LNCaP clone FGC (cell line): ENCODE measurements around the gene PPP1CB.

ENCODE experiments used
- DNase-seq: peaks from one replicate; pipeline ENCODE4 v3.0.0-alpha.2; 2011; ENCODE audit warnings: low read depth
- H3K4me3 ChIP-seq: 2 replicates; pipeline ENCODE4 v1.5.1; 2011; ENCODE audit warnings: mild to moderate bottlenecking, low read depth, low read length, control low read depth
- TF ChIP-seq, protein P1 (sequence below): IDR thresholded peaks from 2 replicates; pipeline ENCODE4 v1.5.1; 2012; ENCODE audit warnings: mild to moderate bottlenecking; ENCODE audit not compliant: control insufficient read depth, insufficient read depth; ENCODE audit errors: extremely low read depth

Gene PPP1CB

DNA sequence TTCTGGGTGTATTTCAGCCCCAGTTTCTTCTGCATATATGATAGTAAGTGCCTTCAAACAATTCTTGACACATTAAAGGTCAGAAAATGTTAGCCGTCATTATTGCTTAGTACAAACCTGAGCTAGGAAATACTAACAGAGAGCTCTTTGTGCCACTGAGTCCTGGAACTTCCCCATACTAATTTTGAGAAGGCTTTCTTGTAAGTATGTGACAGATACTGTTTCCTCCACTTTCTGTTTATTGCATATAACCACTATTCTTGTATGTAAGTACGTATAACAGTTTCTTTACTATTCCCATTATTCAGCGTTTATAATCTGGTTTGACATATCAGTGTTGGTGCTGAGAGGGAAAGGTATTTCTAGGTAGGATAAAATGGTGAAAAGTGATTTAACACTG lies 9.8 kb downstream of the PPP1CB start:
- no peak overlapping the region for H3K4me3 ChIP-seq
- TF ChIP-seq, protein P1, sequence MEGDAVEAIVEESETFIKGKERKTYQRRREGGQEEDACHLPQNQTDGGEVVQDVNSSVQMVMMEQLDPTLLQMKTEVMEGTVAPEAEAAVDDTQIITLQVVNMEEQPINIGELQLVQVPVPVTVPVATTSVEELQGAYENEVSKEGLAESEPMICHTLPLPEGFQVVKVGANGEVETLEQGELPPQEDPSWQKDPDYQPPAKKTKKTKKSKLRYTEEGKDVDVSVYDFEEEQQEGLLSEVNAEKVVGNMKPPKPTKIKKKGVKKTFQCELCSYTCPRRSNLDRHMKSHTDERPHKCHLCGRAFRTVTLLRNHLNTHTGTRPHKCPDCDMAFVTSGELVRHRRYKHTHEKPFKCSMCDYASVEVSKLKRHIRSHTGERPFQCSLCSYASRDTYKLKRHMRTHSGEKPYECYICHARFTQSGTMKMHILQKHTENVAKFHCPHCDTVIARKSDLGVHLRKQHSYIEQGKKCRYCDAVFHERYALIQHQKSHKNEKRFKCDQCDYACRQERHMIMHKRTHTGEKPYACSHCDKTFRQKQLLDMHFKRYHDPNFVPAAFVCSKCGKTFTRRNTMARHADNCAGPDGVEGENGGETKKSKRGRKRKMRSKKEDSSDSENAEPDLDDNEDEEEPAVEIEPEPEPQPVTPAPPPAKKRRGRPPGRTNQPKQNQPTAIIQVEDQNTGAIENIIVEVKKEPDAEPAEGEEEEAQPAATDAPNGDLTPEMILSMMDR = no peak
- no peak for DNase-seq

DNA sequence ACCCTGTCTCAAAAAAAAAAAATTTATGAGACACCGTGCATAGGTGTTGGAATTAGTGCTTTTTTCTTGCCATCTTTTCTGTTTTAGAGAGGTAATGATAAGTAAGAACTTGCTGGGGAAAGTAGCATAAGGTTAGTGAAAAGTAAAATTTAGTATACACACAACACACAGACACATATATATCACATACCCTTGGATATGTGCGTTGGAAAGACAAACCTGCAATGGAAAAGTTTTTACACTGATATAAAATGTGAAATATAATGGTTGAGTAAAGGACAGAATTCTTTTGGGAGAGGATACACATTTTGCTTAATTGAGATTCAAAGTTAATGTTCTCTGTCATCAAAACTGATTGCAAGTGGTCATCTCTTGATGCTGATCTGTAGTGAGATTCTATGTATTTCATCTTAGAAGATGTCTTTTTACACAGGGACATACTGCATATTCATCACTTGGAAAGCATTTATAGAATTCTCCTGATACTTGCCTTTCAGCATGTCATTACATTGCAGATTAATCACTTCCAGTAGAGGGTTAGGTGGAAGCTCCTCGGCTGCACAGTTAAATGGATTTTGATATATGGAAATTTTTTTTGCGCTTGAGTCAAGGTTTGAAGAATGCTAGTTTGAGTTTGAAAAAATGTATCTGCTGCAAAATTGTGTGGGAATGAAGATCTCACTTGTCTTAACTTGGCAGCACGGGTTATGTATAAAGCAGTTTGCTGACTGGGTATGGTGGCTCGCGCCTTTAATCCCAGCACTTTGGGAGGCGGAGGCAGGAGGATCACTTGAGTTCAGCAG lies 13.5 kb downstream of the PPP1CB start:
- DNase-seq = no peak
- no peak overlapping the region for H3K4me3 ChIP-seq
- TF ChIP-seq, protein P1 = no peak

DNA sequence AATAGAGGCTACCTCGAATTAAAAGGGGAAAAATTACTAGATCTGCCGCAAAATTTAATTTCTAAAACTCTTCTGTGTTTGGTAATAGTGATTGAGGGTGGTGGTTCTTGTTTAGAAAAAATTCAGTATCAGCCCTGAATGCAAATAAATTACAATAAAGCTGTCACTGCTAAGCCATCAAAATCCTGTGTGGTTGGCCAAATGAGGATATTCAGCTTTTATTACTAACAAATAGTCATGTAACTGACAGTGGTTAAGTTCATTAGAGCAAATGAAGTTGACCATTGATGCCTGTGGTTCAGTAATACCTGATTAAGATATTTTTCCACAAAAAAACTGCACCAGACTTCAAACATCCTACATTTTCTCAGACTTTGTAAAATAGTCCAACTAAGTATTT lies 14.4 kb downstream of the PPP1CB start:
- no peak overlapping the region for H3K4me3 ChIP-seq
- TF ChIP-seq, protein P1 = no peak
- DNase-seq = no peak

DNA sequence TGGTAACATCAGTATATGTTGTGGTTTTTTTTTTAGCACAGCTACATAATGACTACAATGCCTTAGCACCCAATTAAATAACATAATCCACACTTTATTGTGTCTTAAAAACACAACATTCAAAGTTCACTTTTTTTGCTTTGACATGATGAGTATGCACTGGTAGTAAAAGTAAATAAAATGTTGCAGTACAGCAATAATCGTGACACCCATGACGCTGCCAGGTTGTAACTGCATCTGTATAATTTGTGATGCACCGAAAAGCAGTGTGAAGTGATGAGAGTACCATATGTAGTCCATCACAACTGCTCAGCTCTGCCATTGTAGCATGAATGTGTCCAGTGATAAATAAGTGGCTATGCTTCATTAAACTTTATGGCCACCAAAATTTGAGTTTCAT lies 15.7 kb downstream of the PPP1CB start:
- no peak for DNase-seq
- no peak overlapping the region for H3K4me3 ChIP-seq
- TF ChIP-seq, protein P1 = no peak

GRCh38 chr2:28768422-28768821 lies 16.8 kb downstream of the PPP1CB start:
- no peak for DNase-seq
- no peak overlapping the region for H3K4me3 ChIP-seq
- TF ChIP-seq, protein P1 = no peak

DNA sequence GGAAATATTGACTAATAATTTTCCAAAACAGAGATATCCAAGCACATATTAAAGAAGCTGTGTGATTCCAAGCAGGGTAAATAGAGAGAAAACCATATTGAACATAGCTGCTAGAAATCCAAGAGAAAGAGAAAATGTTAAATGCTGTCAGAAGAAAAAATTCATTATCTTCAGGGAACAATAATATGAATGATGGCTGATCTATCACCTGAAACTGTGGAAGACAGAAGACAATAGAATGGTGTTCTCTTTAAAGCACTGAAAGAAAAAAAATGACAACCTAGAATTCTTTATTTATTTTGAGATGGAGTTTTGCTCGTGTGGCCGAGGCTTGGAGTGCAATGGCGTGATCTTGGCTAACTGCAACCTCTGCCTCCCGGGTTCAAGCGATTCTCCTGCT lies 17.3 kb downstream of the PPP1CB start:
- TF ChIP-seq, protein P1 = no peak
- no peak overlapping the region for H3K4me3 ChIP-seq
- DNase-seq = no peak

GRCh38 chr2:28772351-28772750 lies 20.7 kb downstream of the PPP1CB start:
- no peak overlapping the region for H3K4me3 ChIP-seq
- DNase-seq = peak; percentile 71
- TF ChIP-seq, protein P1 = no peak
